Sigmoid colon (tissue), 7 donors: ENCODE data around the gene TMEM18. TPM values are rescaled to one million over a fixed set of nuclear protein-coding genes. Genes with fewer than 3 reads are reported as not detected.

ENCODE experiments used
- DNase-seq: peaks from one replicate; pipeline ENCODE4 v3.0.0-alpha.2; 2019
- H3K27ac ChIP-seq, 4 donors: fragments of 200-600 bp; sonication (generic); one replicate each; pipeline ENCODE4 v1.5.1; 2016 to 2019; ENCODE audit warnings: mild to moderate bottlenecking in 1 of 4
- H3K27me3 ChIP-seq, 3 donors: fragments of 200-600 bp; sonication (generic); one replicate each; pipeline ENCODE4 v1.5.1; 2019; ENCODE audit warnings: mild to moderate bottlenecking in 1 of 3
- H3K36me3 ChIP-seq, 4 donors: fragments of 200-600 bp; sonication (generic); one replicate each; pipeline ENCODE4 v1.5.1; 2016 to 2019
- H3K4me1 ChIP-seq, 4 donors: fragments of 200-600 bp; sonication (generic); one replicate each; pipeline ENCODE4 v1.5.1; 2017 to 2019
- H3K4me3 ChIP-seq, 4 donors: fragments of 200-600 bp; sonication (generic); one replicate each; pipeline ENCODE4 v1.5.1; 2017 to 2019; ENCODE audit warnings: mild to moderate bottlenecking in 2 of 4, moderate library complexity in 1 of 4
- H3K9me3 ChIP-seq, 4 donors: fragments of 200-600 bp in 3 of 4; sonication (generic) in 3 of 4; one replicate each; pipeline versions ENCODE4 v1.5.1 to v1.6.1; 2013 to 2019
- CTCF ChIP-seq, 4 experiments: fragments of 450-650 bp in 3 of 4; fragments of 200-600 bp in 1 of 4; IDR thresholded peaks; one replicate each; pipeline ENCODE4 v1.5.1; 2016 to 2019; ENCODE audit warnings: antibody characterized with exemption in 4 of 4, mild to moderate bottlenecking in 3 of 4, moderate library complexity in 2 of 4
- EP300 ChIP-seq, 4 donors: sonication (generic); formaldehyde crosslinking; IDR thresholded peaks; one replicate each; pipeline ENCODE4 v1.6.1; 2017; ENCODE audit warnings: antibody characterized with exemption in 4 of 4
- POLR2A ChIP-seq, 2 donors: fragments of 450-650 bp; IDR thresholded peaks; one replicate each; pipeline ENCODE4 v1.6.1; 2016; ENCODE audit warnings: antibody characterized with exemption in 2 of 2, mild to moderate bottlenecking in 2 of 2, moderate library complexity in 2 of 2
- POLR2AphosphoS5 ChIP-seq, 4 donors: sonication (generic); formaldehyde crosslinking; IDR thresholded peaks; one replicate each; pipeline ENCODE4 v1.6.1; 2017; ENCODE audit warnings: antibody characterized with exemption in 4 of 4
- WGBS, 2 donors: extraction: QIAGEN DNeasy Blood & Tissue Kit; methylation state at CpG; one replicate each; pipeline ENCODE4 v1.1.7; 2013; 5-methylcytosine and 5-hydroxymethylcytosine counted together
- intact Hi-C: fragments of 100-400 bp; cut with DNase I; formaldehyde crosslinking; loops from one replicate; pipeline ENCODE4 v1.15.1; 2023
- polyA plus RNA-seq, 3 donors: library from polyadenylated mRNA; stranded (reverse); fragments of 200-250 nt; gene quantifications; one replicate each; pipeline ENCODE4 v1.2.3, GENCODE V29; 2013
- total RNA-seq, 4 donors: library from RNA; depleted of rRNA; stranded (reverse); fragments of >200 nt; gene quantifications; one replicate each; pipeline ENCODE4 v1.1.0, GENCODE V29; 2016
- donor health status: healthy with polysubstance abuse.
- donor health status: Bipolar disorder and iron deficiency.
- donor health status: healthy.

Gene TMEM18
- total and polyA plus RNA-seq, 7 donors = 10.6 to 26.8 (median 22.7) TPM

DNA sequence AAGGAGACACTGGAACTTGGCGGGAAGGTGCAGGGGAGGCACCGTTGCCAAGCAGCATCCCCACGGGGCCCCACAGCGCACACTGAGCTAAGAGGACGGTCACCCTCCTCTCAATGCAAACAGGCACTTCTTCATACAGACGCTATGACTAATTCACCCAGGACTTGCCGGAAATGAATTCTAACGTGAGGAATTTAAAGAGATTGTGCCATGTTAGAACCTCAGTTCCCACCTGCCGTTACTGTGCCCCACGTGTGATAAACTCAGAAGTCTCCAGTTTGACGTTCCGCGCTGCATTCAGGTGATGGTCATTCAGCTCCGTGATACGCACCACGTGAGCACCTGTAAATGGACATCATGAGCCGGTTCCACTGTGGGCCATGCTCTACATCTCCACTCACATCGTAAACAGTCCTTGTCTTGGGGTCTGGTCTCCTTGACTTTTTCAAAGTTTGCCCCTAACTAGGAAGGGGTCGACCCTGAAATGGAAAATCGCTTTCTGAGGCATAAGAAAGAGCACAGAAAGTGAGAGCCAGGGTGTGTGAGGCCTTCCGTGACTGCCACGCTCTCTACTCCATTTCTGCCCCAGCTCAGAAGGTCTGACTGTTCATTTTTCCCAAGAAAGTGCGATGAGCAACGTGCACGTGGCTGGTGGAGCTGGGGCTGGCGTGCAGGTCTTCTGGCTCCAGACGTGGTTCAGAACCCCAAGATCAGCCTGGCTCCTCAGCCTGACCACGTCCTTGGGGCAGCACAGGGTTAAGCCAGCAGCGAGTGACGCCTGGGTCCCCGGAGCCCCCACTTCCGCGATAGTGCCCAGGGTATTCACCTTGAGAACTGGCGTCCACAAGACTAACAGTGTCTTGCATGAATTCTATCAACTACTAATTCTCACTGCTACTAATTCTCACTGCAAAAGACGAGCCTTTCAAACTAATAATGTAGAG, 35.1 kb downstream of the TMEM18 start:
- peak; percentile 41 for DNase-seq
- Histone ChIP-seq H3K4me3 (no peak overlapping the region), H3K4me1 (peaks cover 0 to under 1% (median 0%) of the 10 kb centered on the region in 4 donors), H3K27ac (no peak overlapping the region), H3K36me3 (no peaks in the 10 kb centered on the region), H3K9me3 (no peaks in the 10 kb centered on the region), H3K27me3 (peaks cover 0 to 9% (median 4%) of the 10 kb centered on the region in 3 donors)
- intact Hi-C loops = no loop called here
- TF ChIP-seq POLR2A (IDR thresholded peaks at IDR 0.05) = no peak
- no peak for TF ChIP-seq CTCF (IDR thresholded peaks at IDR 0.05)
- TF ChIP-seq POLR2AphosphoS5 (IDR thresholded peaks at IDR 0.05) = no peak
- no peak for TF ChIP-seq EP300 (IDR thresholded peaks at IDR 0.05)
- WGBS, 2 donors = 80 to 87% methylated on average over 35 of the region's 35 CpGs

GRCh38 chr2:641164-641871, 35.9 kb downstream of the TMEM18 start:
- H3K9me3 ChIP-seq = no peaks in the 10 kb centered on the region
- peaks cover 0 to 9% (median 7%) of the 10 kb centered on the region in 4 donors for H3K4me1 ChIP-seq
- WGBS, 2 donors = 37 to 60% methylated on average over 9 of the region's 9 CpGs
- DNase-seq = no peak
- peaks cover 0 to 9% (median 0%) of the 10 kb centered on the region in 3 donors for H3K27me3 ChIP-seq
- intact Hi-C loops = no loop called here
- TF ChIP-seq POLR2AphosphoS5 (IDR thresholded peaks at IDR 0.05) (no peak), EP300 (IDR thresholded peaks at IDR 0.05) (no peak), POLR2A (IDR thresholded peaks at IDR 0.05) (no peak), CTCF (IDR thresholded peaks at IDR 0.05) (no peak)
- H3K27ac ChIP-seq = no peak overlapping the region
- H3K36me3 ChIP-seq = no peaks in the 10 kb centered on the region
- no peak overlapping the region for H3K4me3 ChIP-seq

DNA sequence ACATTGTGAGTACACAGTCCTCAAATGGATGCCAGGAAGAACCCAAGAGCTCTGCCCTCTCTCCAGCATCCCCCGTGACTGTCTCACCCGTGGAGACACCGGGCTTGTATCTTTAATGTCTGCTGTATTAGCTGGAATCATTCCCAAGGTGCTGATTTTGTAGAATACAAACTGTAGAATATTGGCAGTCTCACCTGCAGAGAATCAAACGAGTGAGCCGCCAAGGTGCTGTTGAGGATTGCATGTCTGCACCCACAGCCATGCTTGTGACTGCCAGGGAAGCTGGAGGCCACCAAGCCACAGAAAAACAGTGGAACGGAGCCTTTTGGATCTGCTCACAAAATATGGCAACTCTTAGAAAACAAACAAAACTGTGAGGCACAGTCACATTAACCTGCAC, 37.5 kb downstream of the TMEM18 start:
- DNase-seq = no peak
- H3K27me3 ChIP-seq = peaks cover 0 to 5% (median 0%) of the 10 kb centered on the region in 3 donors
- no peaks in the 10 kb centered on the region for H3K9me3 ChIP-seq
- no peak overlapping the region for H3K27ac ChIP-seq
- peaks cover 0 to 10% (median 7%) of the 10 kb centered on the region in 4 donors for H3K4me1 ChIP-seq
- TF ChIP-seq POLR2AphosphoS5 (IDR thresholded peaks at IDR 0.05) (no peak), EP300 (IDR thresholded peaks at IDR 0.05) (no peak), POLR2A (IDR thresholded peaks at IDR 0.05) (no peak), CTCF (IDR thresholded peaks at IDR 0.05) (no peak)
- no peak overlapping the region for H3K4me3 ChIP-seq
- intact Hi-C loops = no loop called here
- 86 to 91% methylated on average over 6 of the region's 6 CpGs for WGBS, 2 donors
- H3K36me3 ChIP-seq = no peaks in the 10 kb centered on the region

GRCh38 chr2:637804-638203, 39.4 kb downstream of the TMEM18 start:
- Histone ChIP-seq H3K27ac (no peak overlapping the region), H3K27me3 (no peaks in the 10 kb centered on the region), H3K9me3 (no peaks in the 10 kb centered on the region), H3K4me1 (peaks cover 0 to 10% (median 7%) of the 10 kb centered on the region in 4 donors), H3K4me3 (no peak overlapping the region), H3K36me3 (no peaks in the 10 kb centered on the region)
- TF ChIP-seq EP300 (IDR thresholded peaks at IDR 0.05) (no peak), CTCF (IDR thresholded peaks at IDR 0.05) (no peak), POLR2A (IDR thresholded peaks at IDR 0.05) (no peak), POLR2AphosphoS5 (IDR thresholded peaks at IDR 0.05) (no peak)
- no peak for DNase-seq
- intact Hi-C loops = no loop called here
- 45 to 67% methylated on average over 7 of the region's 7 CpGs for WGBS, 2 donors
